Ovary (tissue), 1 donor: ENCODE results near the gene UAP1.

Experiments
- EP300 ChIP-seq: sonication (generic); formaldehyde crosslinking; IDR thresholded peaks from one replicate; pipeline ENCODE4 v1.6.1; 2017; ENCODE audit warnings: antibody characterized with exemption
- POLR2A ChIP-seq: fragments of 450-650 bp; IDR thresholded peaks from one replicate; pipeline ENCODE4 v1.6.1; 2017; ENCODE audit warnings: antibody characterized with exemption, mild to moderate bottlenecking, moderate library complexity

- TF ChIP-seq POLR2A (no peak), EP300 (no peak)
Measured at GRCh38 chr1:162635418-162635817, 73.9 kb downstream of the UAP1 start.
